HEK293 (cell line): ENCODE measurements around the gene CD300LB.

Experiments used
- HOXC10 ChIP-seq: sonication (generic); formaldehyde crosslinking; IDR thresholded peaks from 2 replicates; pipeline ENCODE4 v1.8.1; 2023; ENCODE audit warnings: mild to moderate bottlenecking, missing genetic modification reagents
- TF ChIP-seq, protein P1 (sequence below): fragments of 450-650 bp; formaldehyde crosslinking; IDR thresholded peaks from 2 replicates; pipeline ENCODE4 v1.5.1; 2016; ENCODE audit warnings: missing biosample characterization, missing genetic modification characterization

DNA sequence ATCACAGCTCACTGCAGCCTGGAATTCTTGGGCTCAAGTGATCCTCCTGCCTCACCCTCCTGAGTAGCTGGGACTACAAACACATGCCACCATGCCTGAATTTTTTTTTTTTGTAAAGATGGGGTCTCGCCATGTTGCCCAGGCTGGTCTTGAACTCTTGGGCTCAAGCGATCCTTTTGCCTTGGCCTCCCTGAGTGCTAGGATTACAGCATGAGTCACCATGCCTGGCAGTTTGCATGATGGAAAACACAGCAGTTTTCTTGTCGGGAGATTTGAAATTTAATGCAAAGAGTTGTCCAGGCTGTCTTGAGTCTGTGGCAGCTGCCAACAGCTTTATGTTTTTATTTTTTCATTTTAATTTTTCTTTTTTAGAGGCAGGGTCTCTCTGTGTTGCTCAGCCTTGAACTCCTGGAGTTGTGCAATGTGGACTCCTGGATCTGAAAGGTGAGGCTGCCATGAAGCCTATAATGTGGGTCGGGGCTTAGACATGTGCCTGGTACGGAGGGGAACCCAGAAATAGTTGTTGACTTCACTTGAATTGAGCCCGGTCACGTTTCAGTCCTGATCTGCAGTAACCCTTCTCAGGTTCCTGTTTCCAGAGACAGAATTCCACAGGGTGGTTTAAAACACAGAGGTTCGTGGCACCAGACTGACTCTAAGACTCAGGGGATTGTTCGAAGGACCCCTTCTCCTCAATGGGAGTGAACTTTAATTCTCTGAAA is 46.1 kb downstream of the CD300LB start:
- no peak for TF ChIP-seq HOXC10 (CRISPR knock-in tag)
- TF ChIP-seq, protein P1, sequence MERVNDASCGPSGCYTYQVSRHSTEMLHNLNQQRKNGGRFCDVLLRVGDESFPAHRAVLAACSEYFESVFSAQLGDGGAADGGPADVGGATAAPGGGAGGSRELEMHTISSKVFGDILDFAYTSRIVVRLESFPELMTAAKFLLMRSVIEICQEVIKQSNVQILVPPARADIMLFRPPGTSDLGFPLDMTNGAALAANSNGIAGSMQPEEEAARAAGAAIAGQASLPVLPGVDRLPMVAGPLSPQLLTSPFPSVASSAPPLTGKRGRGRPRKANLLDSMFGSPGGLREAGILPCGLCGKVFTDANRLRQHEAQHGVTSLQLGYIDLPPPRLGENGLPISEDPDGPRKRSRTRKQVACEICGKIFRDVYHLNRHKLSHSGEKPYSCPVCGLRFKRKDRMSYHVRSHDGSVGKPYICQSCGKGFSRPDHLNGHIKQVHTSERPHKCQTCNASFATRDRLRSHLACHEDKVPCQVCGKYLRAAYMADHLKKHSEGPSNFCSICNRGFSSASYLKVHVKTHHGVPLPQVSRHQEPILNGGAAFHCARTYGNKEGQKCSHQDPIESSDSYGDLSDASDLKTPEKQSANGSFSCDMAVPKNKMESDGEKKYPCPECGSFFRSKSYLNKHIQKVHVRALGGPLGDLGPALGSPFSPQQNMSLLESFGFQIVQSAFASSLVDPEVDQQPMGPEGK (tag by site-specific recombination), result no peak
